ENCODE results near the gene TGIF2. TPM values are rescaled to one million over a fixed set of nuclear protein-coding genes. Genes with fewer than 3 reads are reported as not detected.

TGIF2 gene
- total and polyA plus RNA-seq, 2 of the 8 experiments (the other 6 are each of a cell fraction or from before 2014, with no cell fraction given): 49.7 to 76.7 TPM

GRCh38 chr20:36642136-36642535, 68.7 kb downstream of the TGIF2 start:
- Histone ChIP-seq H2BK120ac (replicated peaks; ENCODE audit: low read depth, low read length) (no peak overlapping the region), H2BK20ac (ENCODE audit: low read length) (no peak overlapping the region), H3K79me1 (ENCODE audit: low read depth, low read length) (no peaks in the 10 kb centered on the region), H3K18ac (ENCODE audit: extremely low read depth, low read length) (no peak overlapping the region), H3K4ac (replicated peaks; ENCODE audit: insufficient read length, low read depth, low read length) (no peak overlapping the region), H4K91ac (replicated peaks; ENCODE audit: insufficient read length, low read length) (no peak overlapping the region), H3K27me3 (replicated peaks in 1 of 4; ENCODE audit: control insufficient read depth in 3 of 4, extremely low read depth in 1 of 4, insufficient read depth in 3 of 4, low read length in 3 of 4) (no peaks in the 10 kb centered on the region), H3K56ac (replicated peaks; ENCODE audit: insufficient read length, low read depth, low read length) (no peak overlapping the region), H2AFZ (ENCODE audit: low read length) (no peak overlapping the region), H3K9ac (replicated peaks in 1 of 4; ENCODE audit: extremely low read depth in 1 of 4, low read depth in 3 of 4, low read length in 3 of 4) (no peak overlapping the region), H3K79me2 (ENCODE audit: control insufficient read depth in 1 of 2, insufficient read depth in 2 of 2, low read length in 2 of 2) (no peaks in the 10 kb centered on the region), H2BK5ac (ENCODE audit: low read depth, low read length) (no peak overlapping the region), H3K4me1 (replicated peaks in 1 of 4; ENCODE audit: control insufficient read depth in 3 of 4, insufficient read depth in 4 of 4, low read length in 3 of 4) (peaks cover 1 to 13% (median 6%) of the 10 kb centered on the region in 4 experiments; a peak in 4 of 7 replicates), H3K23me2 (ENCODE audit: low read depth, low read length) (no peaks in the 10 kb centered on the region), H4K20me1 (replicated peaks in 1 of 2; ENCODE audit: control insufficient read depth in 1 of 2, insufficient read depth in 2 of 2, low read length in 2 of 2) (no peaks in the 10 kb centered on the region), H3K36me3 (ENCODE audit: control insufficient read depth in 2 of 4, insufficient read depth in 4 of 4, low read length in 3 of 4) (no peaks in the 10 kb centered on the region), H3K14ac (ENCODE audit: insufficient read length) (no peak overlapping the region), H4K8ac (ENCODE audit: extremely low read depth, insufficient read depth, low read length) (no peak overlapping the region), H2BK12ac (ENCODE audit: low read depth, low read length) (no peak overlapping the region), H2BK15ac (ENCODE audit: low read length) (no peak overlapping the region), H3K4me3 (ENCODE audit: extremely low read depth in 1 of 4, insufficient read depth in 2 of 4, low read depth in 3 of 4, low read length in 4 of 4) (no peak overlapping the region), H3K23ac (ENCODE audit: insufficient read length) (no peak overlapping the region), H3K27ac (ENCODE audit: low read depth, low read length) (no peak overlapping the region), H2AK5ac (ENCODE audit: low read depth, low read length) (no peak overlapping the region), H3K4me2 (ENCODE audit: insufficient read depth in 1 of 2, low read depth in 2 of 2, low read length in 2 of 2) (no peak overlapping the region), H3K9me3 (ENCODE audit: insufficient read depth in 2 of 2, low read depth in 1 of 2, low read length in 1 of 2) (no peaks in the 10 kb centered on the region), H4K5ac (ENCODE audit: insufficient read length, low read depth, low read length) (no peak overlapping the region)
- POLR2A ChIA-PET (ENCODE audit: partially characterized antibody): interaction anchor here (1.1 kb wide), 1 partner anchor 35 kb away, joined by 5 read pairs; no protein-coding TSS in a partner anchor
- 91% methylated on average over 5 of the region's 6 CpGs; no CpG with 5 or more reads in 1 of the 2 experiments for WGBS, 2 experiments (ENCODE audit: extremely low coverage in 1 of 2, insufficient coverage in 1 of 2, insufficient read length in 1 of 2, insufficient replicate concordance in 2 of 2, low coverage in 1 of 2, low lambda C conversion rate in 2 of 2, missing lambda C conversion rate in 1 of 2)
- TF ChIP-seq SUZ12 (IDR thresholded peaks at IDR 0.05; ENCODE audit: low read length) (no peak), CHD1 (IDR thresholded peaks at IDR 0.05; ENCODE audit: low read depth, low read length) (no peak)
- FAIRE-seq (no peak), DNase-seq (ENCODE audit: low read depth in 1 of 2, low spot score in 2 of 2) (no peak)
- CTCF ChIA-PET (ENCODE audit: partially characterized antibody): interaction anchor here (0.8 to 4.1 kb wide), 3 partner anchors 10 to 37 kb away, joined by 3 to 19 read pairs (median 4); partner anchors contain the start of gene RAB5IF

Small RNA genes lying within 50 kb of the gene (small RNA-seq; reads per million reads assigned to genes)
- gene RF00017 (ENCODE audit: insufficient read depth): not detected

Other genes starting within 250 kb of the TGIF2 start
- gene MYL9, start 32.1 kb upstream of the TGIF2 start, total RNA-seq (2021; fragmentation: NEBNext Ultra II Directional; extraction: Animal tissue kit (Norgen Biotek cat#: 25700)): 193 TPM in 2 replicates
- gene MYL9, start 32.1 kb upstream of the TGIF2 start, polyA plus RNA-seq (2011; rRNA removed): 26.8 and 33.6 TPM in 2 replicates
- 94.2 and 95.5 TPM in 2 replicates for gene RAB5IF, start 32.2 kb downstream of the TGIF2 start, total RNA-seq (2021; fragmentation: NEBNext Ultra II Directional; extraction: Animal tissue kit (Norgen Biotek cat#: 25700))
- 98.4 and 148 TPM in 2 replicates for gene RAB5IF, start 32.2 kb downstream of the TGIF2 start, polyA plus RNA-seq (2011; rRNA removed)
- 0.19 TPM in 1 of 2 replicates, not detected in the other for gene SLA2, start 72.6 kb downstream of the TGIF2 start, total RNA-seq (2021; fragmentation: NEBNext Ultra II Directional; extraction: Animal tissue kit (Norgen Biotek cat#: 25700))
- gene SLA2, start 72.6 kb downstream of the TGIF2 start, polyA plus RNA-seq (2011; rRNA removed): 0.17 and 0.18 TPM in 2 replicates
- 32.3 and 32.5 TPM in 2 replicates for gene NDRG3, start 172.5 kb downstream of the TGIF2 start, total RNA-seq (2021; fragmentation: NEBNext Ultra II Directional; extraction: Animal tissue kit (Norgen Biotek cat#: 25700))
- gene NDRG3, start 172.5 kb downstream of the TGIF2 start, polyA plus RNA-seq (2011; rRNA removed): 19.8 and 25.7 TPM in 2 replicates
- gene DSN1, start 200.2 kb downstream of the TGIF2 start, total RNA-seq (2021; fragmentation: NEBNext Ultra II Directional; extraction: Animal tissue kit (Norgen Biotek cat#: 25700)): 24.8 and 26.2 TPM in 2 replicates
- 8.5 and 12.0 TPM in 2 replicates for gene DSN1, start 200.2 kb downstream of the TGIF2 start, polyA plus RNA-seq (2011; rRNA removed)